Measurements from ENCODE around the gene LCP2. TPM values are rescaled to one million over a fixed set of nuclear protein-coding genes. Genes with fewer than 3 reads are reported as not detected.

The LCP2 gene
- total and polyA plus RNA-seq, 2 of the 8 experiments (the other 6 are each of a cell fraction or from before 2014, with no cell fraction given): 0.26 to 0.33 TPM

- H3K4me2 ChIP-seq (ENCODE audit: insufficient read depth in 1 of 2, low read depth in 2 of 2, low read length in 2 of 2): no peak overlapping the region
- H2BK5ac ChIP-seq (ENCODE audit: low read depth, low read length): no peak overlapping the region
- H3K79me1 ChIP-seq (ENCODE audit: low read depth, low read length): no peaks in the 10 kb centered on the region
- no peak overlapping the region for H3K27ac ChIP-seq (ENCODE audit: low read depth, low read length)
- H3K79me2 ChIP-seq (ENCODE audit: control insufficient read depth in 1 of 2, insufficient read depth in 2 of 2, low read length in 2 of 2): no peaks in the 10 kb centered on the region
- H3K4me1 ChIP-seq (replicated peaks in 1 of 4; ENCODE audit: control insufficient read depth in 3 of 4, insufficient read depth in 4 of 4, low read length in 3 of 4): peaks cover 12 to 22% (median 18%) of the 10 kb centered on the region in 4 experiments
- no peak overlapping the region for H3K18ac ChIP-seq (ENCODE audit: extremely low read depth, low read length)
- no peak for DNase-seq (ENCODE audit: low read depth in 1 of 2, low spot score in 2 of 2)
- H2BK15ac ChIP-seq (ENCODE audit: low read length): no peak overlapping the region
- POLR2A ChIA-PET (ENCODE audit: partially characterized antibody): interaction anchor here (0.6 to 1.3 kb wide), 2 partner anchors 25 to 159 kb away, joined by 3 to 5 read pairs; no protein-coding TSS in a partner anchor
- H3K9ac ChIP-seq (replicated peaks in 1 of 4; ENCODE audit: extremely low read depth in 1 of 4, low read depth in 3 of 4, low read length in 3 of 4): no peak overlapping the region
- no peak overlapping the region for H3K56ac ChIP-seq (replicated peaks; ENCODE audit: insufficient read length, low read depth, low read length)
- H2AK5ac ChIP-seq (ENCODE audit: low read depth, low read length): no peak overlapping the region
- no peaks in the 10 kb centered on the region for H4K20me1 ChIP-seq (replicated peaks in 1 of 2; ENCODE audit: control insufficient read depth in 1 of 2, insufficient read depth in 2 of 2, low read length in 2 of 2)
- H2AFZ ChIP-seq (ENCODE audit: low read length): no peak overlapping the region
- CTCF ChIA-PET (ENCODE audit: partially characterized antibody): interaction anchor here (0.7 to 2.3 kb wide), 13 partner anchors 8 to 327 kb away, joined by 3 to 15 read pairs (median 5); partner anchors contain the start of gene LCP2
- H4K91ac ChIP-seq (replicated peaks; ENCODE audit: insufficient read length, low read length): no peak overlapping the region
- no peaks in the 10 kb centered on the region for H3K36me3 ChIP-seq (ENCODE audit: control insufficient read depth in 2 of 4, insufficient read depth in 4 of 4, low read length in 3 of 4)
- H3K23ac ChIP-seq (ENCODE audit: insufficient read length): no peak overlapping the region
- no peak for FAIRE-seq
- 86% methylated on average over 1 of the region's 1 CpG; no CpG with 5 or more reads in 1 of the 2 experiments for WGBS, 2 experiments (ENCODE audit: extremely low coverage in 1 of 2, insufficient coverage in 1 of 2, insufficient read length in 1 of 2, insufficient replicate concordance in 2 of 2, low coverage in 1 of 2, low lambda C conversion rate in 2 of 2, missing lambda C conversion rate in 1 of 2)
- H2BK12ac ChIP-seq (ENCODE audit: low read depth, low read length): no peak overlapping the region; the same call in 1 of the 2 replicates
- no peak overlapping the region for H3K4ac ChIP-seq (replicated peaks; ENCODE audit: insufficient read length, low read depth, low read length)
- peaks cover 7 to 8% of the 10 kb centered on the region in 2 experiments; a peak in 2 of 4 replicates for H3K9me3 ChIP-seq (ENCODE audit: insufficient read depth in 2 of 2, low read depth in 1 of 2, low read length in 1 of 2)
- H4K8ac ChIP-seq (ENCODE audit: extremely low read depth, insufficient read depth, low read length): no peak overlapping the region
- H4K5ac ChIP-seq (ENCODE audit: insufficient read length, low read depth, low read length): no peak overlapping the region
- H3K23me2 ChIP-seq (ENCODE audit: low read depth, low read length): 0 out of 2 replicates have a peak, but pooled peaks cover 3% of the 10 kb centered on the region
- no peak overlapping the region for H2BK120ac ChIP-seq (replicated peaks; ENCODE audit: low read depth, low read length)
- no peaks in the 10 kb centered on the region for H3K27me3 ChIP-seq (replicated peaks in 1 of 4; ENCODE audit: control insufficient read depth in 3 of 4, extremely low read depth in 1 of 4, insufficient read depth in 3 of 4, low read length in 3 of 4)
- peak overlapping the region; percentile 15; the same call in 1 of the 2 replicates for H2BK20ac ChIP-seq (ENCODE audit: low read length)
- H3K4me3 ChIP-seq (ENCODE audit: extremely low read depth in 1 of 4, insufficient read depth in 2 of 4, low read depth in 3 of 4, low read length in 4 of 4): no peak overlapping the region
- no peak overlapping the region for H3K14ac ChIP-seq (ENCODE audit: insufficient read length)
- TF ChIP-seq USF2 (IDR thresholded peaks at IDR 0.05; ENCODE audit: low read length) (no peak), GTF2F1 (IDR thresholded peaks at IDR 0.05; ENCODE audit: borderline replicate concordance, low read depth, low read length) (no peak), ATF3 (IDR thresholded peaks at IDR 0.05; ENCODE audit: insufficient read depth, low read depth, low read length) (no peak), HDAC6 (IDR thresholded peaks at IDR 0.05; ENCODE audit: low read depth, low read length) (no peak), ASH2L (IDR thresholded peaks at IDR 0.05; ENCODE audit: low read length) (no peak), KDM4A (IDR thresholded peaks at IDR 0.05; ENCODE audit: low read depth, low read length, severe bottlenecking) (no peak), E2F6 (IDR thresholded peaks at IDR 0.05) (no peak), POLR2A (IDR thresholded peaks at IDR 0.05; ENCODE audit: control extremely low read depth in 1 of 2, low read depth in 2 of 2, low read length in 2 of 2) (no peak), RNF2 (IDR thresholded peaks at IDR 0.05; ENCODE audit: borderline replicate concordance, low read depth, low read length, missing control alignments, poor library complexity, severe bottlenecking) (no peak), CTBP2 (IDR thresholded peaks at IDR 0.05; ENCODE audit: borderline replicate concordance, insufficient read depth, insufficient read length, low read length) (no peak)
Observed at GRCh38 chr5:170283296-170283695, 14.3 kb downstream of the LCP2 start.

Measured in H1 (cell line).